ENCODE data around the gene PNO1.
"Not testable (repeated sequence)": the region's sequence is repeated elsewhere in the genome, so short reads cannot be mapped to it uniquely, and the experiment has no call there.

PNO1 gene

GRCh38 chr2:68155618-68156017, 2.1 kb upstream of the PNO1 start:
- DNase-seq (ENCODE audit: low read depth): no peak
- H3K4me3 ChIP-seq (ENCODE audit: low read depth, low read length): no peak overlapping the region

DNA sequence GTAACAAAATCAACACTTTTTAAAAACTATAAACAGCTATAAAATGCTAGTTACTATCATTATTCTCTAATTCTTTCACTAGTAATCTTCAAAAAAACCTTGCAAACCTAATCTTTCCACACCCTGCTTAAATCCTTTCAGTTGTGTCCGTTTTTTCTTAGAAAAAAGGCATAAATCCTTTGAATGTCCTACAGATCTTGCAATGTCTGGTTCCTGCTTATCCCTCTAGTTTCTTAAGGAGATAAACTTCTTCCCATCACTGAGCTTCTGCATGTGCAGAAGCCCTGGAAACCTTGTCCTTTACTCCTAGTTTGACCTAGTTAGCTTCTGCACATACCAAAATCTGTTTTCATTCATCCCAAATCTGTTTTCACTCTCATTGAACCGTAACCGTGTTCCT, 1.3 kb upstream of the PNO1 start:
- peak overlapping the region; percentile 97 for H3K4me3 ChIP-seq (ENCODE audit: low read depth, low read length)
- DNase-seq (ENCODE audit: low read depth): no peak

DNA sequence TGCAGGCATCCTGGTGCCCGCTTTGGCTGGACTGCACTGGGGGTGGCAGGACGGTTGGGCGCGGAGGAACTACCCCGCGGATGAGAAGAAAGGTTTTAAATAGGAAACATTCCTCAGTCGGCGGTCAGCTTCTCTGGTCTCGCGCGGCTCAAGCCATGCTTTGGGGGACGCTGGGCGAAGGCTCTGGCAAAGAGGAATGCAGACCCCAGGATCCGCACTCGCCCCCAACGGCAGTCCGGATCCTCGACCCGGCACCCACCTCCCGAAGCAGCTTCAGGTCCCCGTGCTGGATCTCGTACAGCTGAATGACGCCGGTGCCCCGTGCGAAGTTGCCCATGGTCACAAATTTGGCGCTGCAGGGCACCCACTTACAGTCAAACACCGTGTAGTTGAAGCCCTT, 686 bp upstream of the PNO1 start:
- no peak for DNase-seq (ENCODE audit: low read depth)
- peak overlapping the region; percentile 97 for H3K4me3 ChIP-seq (ENCODE audit: low read depth, low read length)

GRCh38 chr2:68158134-68158447, 403 bp downstream of the PNO1 start:
- DNase-seq (ENCODE audit: low read depth): no peak
- H3K4me3 ChIP-seq (ENCODE audit: low read depth, low read length): peak overlapping the region; percentile 97

DNA sequence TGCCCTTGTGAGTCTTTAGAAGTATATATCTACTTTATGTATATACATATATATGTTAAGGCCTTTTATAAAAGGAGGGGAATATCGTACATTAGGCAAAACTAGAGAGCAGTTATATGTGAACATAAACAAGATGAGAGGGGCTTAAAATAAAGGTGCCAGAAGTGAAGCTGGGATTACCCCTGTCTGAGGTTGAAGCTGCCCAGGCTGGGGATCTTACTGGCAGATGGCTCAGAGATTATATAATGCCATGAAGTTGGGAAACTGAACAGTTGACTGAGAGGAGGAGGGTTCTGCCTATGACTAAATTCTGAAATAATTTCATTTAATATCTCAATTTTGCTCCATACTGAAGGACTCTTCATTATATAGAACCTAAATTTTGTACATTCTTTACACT, 6.0 kb downstream of the PNO1 start:
- no peak overlapping the region for H3K4me3 ChIP-seq (ENCODE audit: low read depth, low read length)
- no peak for DNase-seq (ENCODE audit: low read depth)

- no peak overlapping the region for H3K4me3 ChIP-seq (ENCODE audit: low read depth, low read length)
- DNase-seq (ENCODE audit: low read depth): no peak
Measured at GRCh38 chr2:68167186-68167585, 9.5 kb downstream of the PNO1 start.

DNA sequence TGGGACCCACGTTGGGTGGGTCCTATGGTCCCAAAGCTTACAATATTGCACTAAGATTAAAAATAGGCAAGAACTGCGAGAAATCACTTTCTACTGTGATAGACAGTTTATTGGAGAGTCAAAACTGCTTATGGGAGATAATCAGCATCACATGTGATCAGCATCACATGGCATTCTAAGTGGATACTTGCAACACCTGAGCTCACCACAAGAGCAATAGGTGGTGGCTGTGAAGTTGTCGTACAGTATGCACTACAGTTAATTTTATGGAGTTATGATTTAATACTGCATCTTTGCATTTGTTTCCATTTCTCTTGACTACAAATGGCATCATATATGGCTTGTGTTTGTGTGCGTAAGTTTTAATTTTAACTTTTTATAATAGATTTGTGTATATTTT, 11.6 kb downstream of the PNO1 start:
- H3K4me3 ChIP-seq (ENCODE audit: low read depth, low read length): no peak overlapping the region
- DNase-seq (ENCODE audit: low read depth): no peak

DNA sequence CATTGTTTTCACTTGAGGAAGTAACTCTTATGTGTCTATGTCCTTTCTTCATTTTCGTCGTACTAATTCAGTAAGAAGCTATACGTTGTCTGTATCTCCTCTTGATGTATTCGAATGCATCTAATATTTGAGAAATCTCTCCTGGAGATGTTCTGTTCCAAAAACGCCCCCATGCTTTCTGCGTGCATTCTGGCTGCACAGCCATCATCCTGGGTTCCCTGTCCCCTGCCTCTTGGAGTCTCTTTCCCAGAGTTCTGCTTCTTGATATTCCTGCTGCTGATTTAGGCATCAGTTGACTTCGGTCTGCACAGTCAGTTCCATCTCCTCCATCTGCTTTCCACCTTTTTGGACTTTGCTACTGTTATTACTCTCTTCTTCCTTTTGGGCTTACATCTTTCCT, 13.5 kb downstream of the PNO1 start:
- H3K4me3 ChIP-seq (ENCODE audit: low read depth, low read length): no peak overlapping the region
- DNase-seq (ENCODE audit: low read depth): no peak

DNA sequence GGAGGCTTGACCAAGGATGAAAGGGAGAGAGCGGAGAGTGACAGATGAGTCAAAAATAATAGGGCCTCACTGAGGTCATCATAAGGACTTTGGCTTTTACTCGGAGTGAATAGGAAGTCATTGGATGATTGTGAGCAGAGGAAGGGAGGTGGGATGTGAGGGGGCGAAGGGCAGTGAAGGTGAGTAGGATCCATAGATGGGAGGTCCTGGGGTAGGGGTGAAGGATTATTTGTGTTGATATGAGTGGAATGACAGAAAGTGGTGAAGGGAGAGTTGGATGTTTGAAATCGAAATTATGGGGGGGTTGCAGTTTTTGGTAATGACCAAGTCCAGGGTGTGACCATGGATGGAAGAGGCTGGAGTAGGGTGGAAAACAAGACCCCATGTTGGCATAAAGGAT, 14.0 kb downstream of the PNO1 start:
- H3K4me3 ChIP-seq (ENCODE audit: low read depth, low read length): no peak overlapping the region
- DNase-seq (ENCODE audit: low read depth): no peak

- H3K4me3 ChIP-seq (ENCODE audit: low read depth, low read length): no peak overlapping the region
- DNase-seq (ENCODE audit: low read depth): no peak
Measured at GRCh38 chr2:68172521-68172920, 14.8 kb downstream of the PNO1 start.

DNA sequence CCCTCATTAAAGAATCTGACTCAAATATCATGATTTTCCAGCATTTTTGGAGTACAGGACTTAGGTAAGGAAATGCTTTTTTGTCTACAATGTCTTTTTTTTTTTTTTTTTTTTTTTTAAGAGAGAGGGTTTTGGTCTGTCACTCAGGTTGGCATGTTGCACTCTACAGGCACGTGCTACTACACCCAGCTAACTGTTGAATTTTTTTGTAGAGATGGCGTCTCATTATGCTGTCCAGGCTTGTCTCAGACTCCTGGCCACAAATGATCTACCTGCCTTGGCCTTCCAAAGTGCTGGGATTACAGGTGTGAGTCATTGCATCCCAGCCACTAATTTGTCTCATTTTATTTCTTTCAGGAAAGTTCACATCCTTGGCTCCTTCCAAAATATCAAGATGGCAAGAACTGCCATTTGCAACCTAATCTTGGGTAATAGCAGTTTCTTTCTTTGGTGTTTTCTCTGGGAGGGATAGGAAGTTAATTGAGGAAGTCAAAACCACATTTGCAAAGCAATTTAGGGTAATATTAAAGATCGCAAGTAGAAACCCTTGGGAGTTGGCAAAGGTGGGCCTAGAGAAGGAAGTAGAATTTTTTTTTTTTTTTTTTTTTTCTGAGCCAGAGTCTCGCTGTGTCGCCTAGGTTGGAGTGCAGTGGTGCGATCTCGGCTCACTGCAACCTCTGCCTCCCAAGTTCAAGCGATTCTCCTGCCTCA, 15.5 kb downstream of the PNO1 start:
- no peak overlapping the region for H3K4me3 ChIP-seq (ENCODE audit: low read depth, low read length)
- no peak for DNase-seq (ENCODE audit: low read depth)

- DNase-seq (ENCODE audit: low read depth); H3K4me3 ChIP-seq (ENCODE audit: low read depth, low read length): not testable (repeated sequence)
Measured at GRCh38 chr2:68175210-68175609, 17.5 kb downstream of the PNO1 start.

GRCh38 chr2:68176657-68177056, 19.0 kb downstream of the PNO1 start:
- H3K4me3 ChIP-seq (ENCODE audit: low read depth, low read length): no peak overlapping the region
- DNase-seq (ENCODE audit: low read depth): no peak

DNA sequence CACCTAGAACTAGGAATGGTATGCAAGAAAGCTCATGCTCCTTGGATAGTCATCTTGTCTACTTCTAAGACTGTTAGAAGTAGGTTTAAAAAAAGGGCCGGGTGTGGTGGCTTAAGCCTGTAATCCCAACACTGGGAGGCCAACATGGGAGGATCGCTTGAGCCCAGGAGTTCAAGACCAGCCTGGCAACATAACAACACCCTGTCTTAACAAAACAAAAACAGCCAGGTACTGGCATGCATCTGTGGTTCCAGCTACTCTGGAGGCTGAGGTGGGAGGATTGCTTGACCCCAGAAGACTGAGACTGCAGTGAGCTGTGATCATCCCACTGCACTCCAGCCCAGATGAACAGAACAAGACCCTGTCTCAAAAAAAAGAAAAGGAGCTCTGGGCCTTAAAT, 19.9 kb downstream of the PNO1 start:
- H3K4me3 ChIP-seq (ENCODE audit: low read depth, low read length): no peak overlapping the region
- no peak for DNase-seq (ENCODE audit: low read depth)

DNA sequence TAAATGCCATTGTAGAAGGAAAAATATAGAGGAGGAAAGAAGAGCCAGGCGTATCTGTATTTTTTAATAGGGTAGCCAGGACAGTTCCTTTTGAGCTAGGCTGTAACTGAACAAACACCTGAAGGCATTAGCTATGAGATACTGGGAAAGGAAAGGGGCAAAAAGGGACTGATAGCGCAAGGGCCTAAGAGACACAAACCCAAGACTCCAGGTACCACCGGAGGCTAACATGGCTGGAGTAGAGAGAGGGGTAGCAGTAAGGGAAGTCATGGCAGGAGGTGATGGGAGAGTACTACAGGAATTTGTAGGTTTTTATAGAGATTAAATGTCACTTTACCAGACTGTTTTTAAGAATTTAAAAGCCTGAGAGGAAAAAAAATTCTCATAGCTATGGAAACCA, 20.7 kb downstream of the PNO1 start:
- no peak overlapping the region for H3K4me3 ChIP-seq (ENCODE audit: low read depth, low read length)
- DNase-seq (ENCODE audit: low read depth): no peak

- no peak for DNase-seq (ENCODE audit: low read depth)
- no peak overlapping the region for H3K4me3 ChIP-seq (ENCODE audit: low read depth, low read length)
Measured at GRCh38 chr2:68178954-68179627, 21.4 kb downstream of the PNO1 start.

DNA sequence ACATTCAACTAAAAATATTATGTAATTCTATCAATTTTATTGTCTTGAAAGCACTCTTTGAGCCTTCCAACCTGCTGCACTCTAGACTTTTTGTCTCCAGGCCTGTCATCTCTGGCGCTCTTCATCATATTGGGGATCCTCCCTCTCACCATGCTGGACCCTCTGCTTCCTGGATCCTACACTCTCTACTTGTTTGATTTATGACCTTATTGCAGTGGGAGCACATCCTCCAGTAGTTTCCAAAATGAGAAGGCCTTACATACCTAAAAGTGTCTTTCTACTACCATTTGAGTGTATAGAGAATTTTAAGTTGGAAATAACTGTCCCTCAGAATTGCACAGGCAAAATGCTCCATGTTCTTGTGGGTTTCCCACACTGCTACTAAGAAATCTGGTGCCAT, 25.2 kb downstream of the PNO1 start:
- H3K4me3 ChIP-seq (ENCODE audit: low read depth, low read length): no peak overlapping the region
- no peak for DNase-seq (ENCODE audit: low read depth)

DNA sequence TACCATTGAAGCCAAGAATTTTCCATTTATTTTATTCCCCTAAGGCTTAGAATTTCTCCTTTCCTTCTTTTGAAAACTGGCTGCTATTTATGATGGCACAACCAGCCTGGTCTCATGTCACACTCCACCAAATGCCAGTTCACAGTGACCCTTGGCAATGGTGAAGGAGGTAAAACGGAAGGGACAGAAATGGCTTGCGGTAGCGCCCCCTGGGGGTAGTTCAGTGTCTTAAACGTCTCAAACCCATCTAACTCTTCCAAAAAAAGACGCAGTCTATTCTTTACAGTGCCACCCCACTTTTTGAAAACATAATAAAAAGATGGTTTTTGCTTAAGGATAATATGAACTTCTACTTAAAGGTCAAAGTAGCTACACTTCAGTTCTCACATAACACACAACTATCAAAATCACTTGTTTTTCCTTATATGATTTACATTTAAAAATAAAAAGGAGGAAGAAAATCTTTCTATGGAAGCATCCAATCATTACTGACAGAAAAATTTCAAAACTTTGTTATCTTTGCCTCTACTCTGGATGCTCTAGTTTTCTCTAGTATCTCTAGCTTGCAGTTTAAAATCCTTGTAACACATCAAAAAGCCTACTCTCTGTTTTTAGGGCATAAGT, 28.0 kb downstream of the PNO1 start:
- no peak for DNase-seq (ENCODE audit: low read depth)
- H3K4me3 ChIP-seq (ENCODE audit: low read depth, low read length): no peak overlapping the region

DNA sequence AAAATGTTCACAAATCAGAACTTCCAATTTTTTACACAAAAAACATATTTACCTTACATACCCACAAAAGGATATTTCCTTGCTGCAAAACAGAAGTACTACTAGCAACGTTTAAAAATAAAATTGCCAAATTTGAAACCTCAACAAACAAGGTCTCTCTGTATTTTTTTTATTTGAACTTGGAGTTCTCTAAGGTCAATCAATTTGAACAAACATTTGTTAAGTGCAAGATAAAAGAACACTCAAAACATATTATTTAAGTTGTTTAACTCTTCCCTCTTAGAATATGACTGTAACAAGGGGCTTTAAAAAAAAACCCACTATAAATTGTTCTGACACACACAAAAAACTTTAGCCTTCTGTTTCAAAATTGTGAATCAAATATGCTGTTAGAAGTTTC, 29.6 kb downstream of the PNO1 start:
- no peak for DNase-seq (ENCODE audit: low read depth)

GRCh38 chr2:68188831-68189230, 31.1 kb downstream of the PNO1 start:
- H3K4me3 ChIP-seq (ENCODE audit: low read depth, low read length): no peak overlapping the region
- no peak for DNase-seq (ENCODE audit: low read depth)

More for the DNA sequence above, 29.6 kb downstream of the PNO1 start:
- no peak overlapping the region for H3K4me3 ChIP-seq (ENCODE audit: low read depth, low read length)
